ENCODE measurements around the gene CPEB3. TPM values are rescaled to one million over a fixed set of nuclear protein-coding genes. Genes with fewer than 3 reads are reported as not detected.

The CPEB3 gene
- total RNA-seq, 2 experiments from 2014 or later, result 1.2 to 1.3 TPM

DNA sequence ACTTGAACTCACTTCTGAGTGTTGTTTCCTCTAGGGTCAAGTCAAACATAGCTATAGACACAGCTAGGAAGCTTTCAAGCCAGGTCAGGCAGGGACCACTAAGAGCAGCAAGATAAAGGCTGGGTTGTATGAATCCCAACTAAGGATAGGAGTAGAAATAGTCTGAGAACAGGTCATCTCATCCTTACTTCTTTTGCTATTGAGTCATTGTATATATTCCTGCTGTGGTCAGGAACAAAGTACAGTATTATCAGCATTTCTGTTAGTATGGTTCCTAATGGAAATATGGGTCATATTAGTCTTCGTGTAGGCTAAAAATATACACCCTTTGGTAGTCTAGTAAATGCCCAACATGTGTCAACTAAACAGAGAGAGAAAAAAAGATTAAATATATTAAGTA lies 222.0 kb downstream of the CPEB3 start:
- Histone ChIP-seq H3K27me3 (ENCODE audit: control insufficient read depth in 1 of 2, insufficient read depth in 2 of 2, low read length in 2 of 2) (no peaks in the 10 kb centered on the region), H3K4me3 (ENCODE audit: low read length) (no peak overlapping the region), H3K36me3 (ENCODE audit: insufficient read depth, low read length) (no peaks in the 10 kb centered on the region), H3K27ac (ENCODE audit: low read depth in 1 of 2, low read length in 2 of 2) (no peak overlapping the region), H3K4me1 (ENCODE audit: insufficient read depth, low read length) (no peaks in the 10 kb centered on the region), H3K9me3 (ENCODE audit: control insufficient read depth in 1 of 2, insufficient read depth in 1 of 2, low read length in 2 of 2) (no peaks in the 10 kb centered on the region)
- intact Hi-C loops (cut with DNase I, micrococcal nuclease), result no loop called here
- H3K9me3 Mint-ChIP-seq, result no peaks in the 10 kb centered on the region
- POLR2A ChIA-PET, result no interaction called here
- CTCF ChIA-PET, result no interaction called here
- no peak overlapping the region for H3K4me3 Mint-ChIP-seq
- no peak for DNase-seq
- no peaks in the 10 kb centered on the region for H3K4me1 Mint-ChIP-seq (ENCODE audit: low read depth)
- TF ChIP-seq, protein P1, sequence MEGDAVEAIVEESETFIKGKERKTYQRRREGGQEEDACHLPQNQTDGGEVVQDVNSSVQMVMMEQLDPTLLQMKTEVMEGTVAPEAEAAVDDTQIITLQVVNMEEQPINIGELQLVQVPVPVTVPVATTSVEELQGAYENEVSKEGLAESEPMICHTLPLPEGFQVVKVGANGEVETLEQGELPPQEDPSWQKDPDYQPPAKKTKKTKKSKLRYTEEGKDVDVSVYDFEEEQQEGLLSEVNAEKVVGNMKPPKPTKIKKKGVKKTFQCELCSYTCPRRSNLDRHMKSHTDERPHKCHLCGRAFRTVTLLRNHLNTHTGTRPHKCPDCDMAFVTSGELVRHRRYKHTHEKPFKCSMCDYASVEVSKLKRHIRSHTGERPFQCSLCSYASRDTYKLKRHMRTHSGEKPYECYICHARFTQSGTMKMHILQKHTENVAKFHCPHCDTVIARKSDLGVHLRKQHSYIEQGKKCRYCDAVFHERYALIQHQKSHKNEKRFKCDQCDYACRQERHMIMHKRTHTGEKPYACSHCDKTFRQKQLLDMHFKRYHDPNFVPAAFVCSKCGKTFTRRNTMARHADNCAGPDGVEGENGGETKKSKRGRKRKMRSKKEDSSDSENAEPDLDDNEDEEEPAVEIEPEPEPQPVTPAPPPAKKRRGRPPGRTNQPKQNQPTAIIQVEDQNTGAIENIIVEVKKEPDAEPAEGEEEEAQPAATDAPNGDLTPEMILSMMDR (IDR thresholded peaks at IDR 0.05), result no peak
- H3K36me3 Mint-ChIP-seq (ENCODE audit: low read depth), result no peaks in the 10 kb centered on the region
- H3K27me3 Mint-ChIP-seq, result no peaks in the 10 kb centered on the region
- no peak for ATAC-seq (ENCODE audit: poor library complexity)
- H3K27ac Mint-ChIP-seq, result no peak overlapping the region

DNA sequence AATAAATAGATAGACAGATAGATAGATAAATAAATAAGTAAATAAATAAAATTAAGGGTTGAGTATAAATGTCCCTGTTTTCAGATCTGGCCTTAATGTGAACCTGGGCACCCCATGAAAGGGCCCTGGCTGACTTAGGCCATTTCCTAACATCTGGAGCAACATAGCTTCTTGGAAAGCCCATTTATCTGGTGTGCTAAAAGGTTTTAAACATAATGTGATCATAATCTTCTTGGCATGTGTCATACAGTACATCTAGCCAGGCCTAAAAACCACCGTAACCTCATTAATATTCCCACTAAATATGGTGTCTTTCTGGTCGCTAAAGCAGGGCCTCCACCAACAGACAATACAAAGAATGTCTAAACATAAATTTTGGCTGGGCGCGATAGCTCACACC lies 224.5 kb downstream of the CPEB3 start:
- no peak for ATAC-seq (ENCODE audit: poor library complexity)
- Histone ChIP-seq H3K9me3 (ENCODE audit: control insufficient read depth in 1 of 2, insufficient read depth in 1 of 2, low read length in 2 of 2) (no peaks in the 10 kb centered on the region), H3K4me3 (ENCODE audit: low read length) (no peak overlapping the region), H3K27ac (ENCODE audit: low read depth in 1 of 2, low read length in 2 of 2) (no peak overlapping the region), H3K36me3 (ENCODE audit: insufficient read depth, low read length) (no peaks in the 10 kb centered on the region), H3K27me3 (ENCODE audit: control insufficient read depth in 1 of 2, insufficient read depth in 2 of 2, low read length in 2 of 2) (no peaks in the 10 kb centered on the region), H3K4me1 (ENCODE audit: insufficient read depth, low read length) (no peaks in the 10 kb centered on the region)
- H3K4me3 Mint-ChIP-seq, result no peak overlapping the region
- DNase-seq, result no peak
- no peaks in the 10 kb centered on the region for H3K4me1 Mint-ChIP-seq (ENCODE audit: low read depth)
- no peaks in the 10 kb centered on the region for H3K9me3 Mint-ChIP-seq
- ChIA-PET CTCF (no interaction called here), POLR2A (no interaction called here)
- intact Hi-C loops (cut with DNase I, micrococcal nuclease), result no loop called here
- H3K36me3 Mint-ChIP-seq (ENCODE audit: low read depth), result no peaks in the 10 kb centered on the region
- no peak overlapping the region for H3K27ac Mint-ChIP-seq
- TF ChIP-seq, protein P1 (IDR thresholded peaks at IDR 0.05), result no peak
- H3K27me3 Mint-ChIP-seq, result no peaks in the 10 kb centered on the region

DNA sequence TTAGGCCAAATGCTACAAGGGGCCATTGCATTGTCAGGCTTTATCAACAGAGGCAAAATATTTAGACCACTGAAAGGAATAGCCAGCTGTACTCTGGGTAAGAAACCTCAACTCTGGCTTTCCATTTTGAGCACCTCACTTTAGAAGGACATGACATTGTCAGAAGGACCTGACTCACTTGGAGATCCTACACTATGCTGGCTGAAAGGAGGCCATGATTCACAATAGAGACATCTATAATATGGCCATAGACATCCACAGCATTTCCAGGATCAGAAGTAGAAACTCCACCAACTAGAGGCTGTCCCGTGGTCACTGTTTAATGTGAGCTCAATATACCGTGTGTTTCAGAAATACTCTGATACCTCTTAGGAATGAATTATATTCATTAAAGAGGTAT lies 226.4 kb downstream of the CPEB3 start:
- Histone ChIP-seq H3K27ac (ENCODE audit: low read depth in 1 of 2, low read length in 2 of 2) (no peak overlapping the region), H3K27me3 (ENCODE audit: control insufficient read depth in 1 of 2, insufficient read depth in 2 of 2, low read length in 2 of 2) (no peaks in the 10 kb centered on the region), H3K4me1 (ENCODE audit: insufficient read depth, low read length) (no peaks in the 10 kb centered on the region), H3K36me3 (ENCODE audit: insufficient read depth, low read length) (no peaks in the 10 kb centered on the region), H3K9me3 (ENCODE audit: control insufficient read depth in 1 of 2, insufficient read depth in 1 of 2, low read length in 2 of 2) (no peaks in the 10 kb centered on the region), H3K4me3 (ENCODE audit: low read length) (no peak overlapping the region)
- TF ChIP-seq, protein P1 (IDR thresholded peaks at IDR 0.05), result no peak
- POLR2A ChIA-PET, result no interaction called here
- CTCF ChIA-PET, result no interaction called here
- DNase-seq, result no peak
- Mint-ChIP-seq H3K36me3 (ENCODE audit: low read depth) (no peaks in the 10 kb centered on the region), H3K4me1 (ENCODE audit: low read depth) (no peaks in the 10 kb centered on the region), H3K4me3 (no peak overlapping the region), H3K27me3 (no peaks in the 10 kb centered on the region), H3K9me3 (no peaks in the 10 kb centered on the region), H3K27ac (no peak overlapping the region)
- intact Hi-C loops (cut with DNase I, micrococcal nuclease), result no loop called here
- ATAC-seq (ENCODE audit: poor library complexity), result no peak
